ENCODE measurements around the gene AGTR1.
A peak's percentile ranks its signal among the peaks of the same experiment; 100 is the strongest.

Gene AGTR1

GRCh38 chr3:148659512-148659911, 38.2 kb upstream of the AGTR1 start:
- ChIA-PET POLR2A (no interaction called here), CTCF (no interaction called here)
- TF ChIP-seq TARDBP (IDR thresholded peaks at IDR 0.05) (no peak), FOXK2 (IDR thresholded peaks at IDR 0.05) (no peak), LEF1 (IDR thresholded peaks at IDR 0.05; ENCODE audit: borderline replicate concordance) (no peak), HDGF (IDR thresholded peaks at IDR 0.05; ENCODE audit: borderline replicate concordance) (no peak), SP1 (IDR thresholded peaks at IDR 0.05) (no peak), PKNOX1 (IDR thresholded peaks at IDR 0.05) (no peak), CTBP1 (IDR thresholded peaks at IDR 0.05; ENCODE audit: borderline replicate concordance) (no peak), FOXM1 (IDR thresholded peaks at IDR 0.05; ENCODE audit: borderline replicate concordance) (no peak)
- DNase-seq (ENCODE audit: extremely low spot score): no peak

GRCh38 chr3:148680289-148680688, 17.4 kb upstream of the AGTR1 start:
- DNase-seq (ENCODE audit: extremely low spot score): no peak
- CTCF ChIA-PET: no interaction called here
- POLR2A ChIA-PET: no interaction called here
- TF ChIP-seq HDGF (IDR thresholded peaks at IDR 0.05; ENCODE audit: borderline replicate concordance) (no peak), ZNF384 (IDR thresholded peaks at IDR 0.05) (no peak), L3MBTL2 (conservative IDR thresholded peaks at IDR 0.05) (no peak), LEF1 (IDR thresholded peaks at IDR 0.05; ENCODE audit: borderline replicate concordance) (no peak), SP1 (IDR thresholded peaks at IDR 0.05) (no peak), ELF4 (IDR thresholded peaks at IDR 0.05) (no peak), SUZ12 (IDR thresholded peaks at IDR 0.05) (no peak), ARNT (IDR thresholded peaks at IDR 0.05) (no peak), PKNOX1 (IDR thresholded peaks at IDR 0.05) (no peak), CTBP1 (IDR thresholded peaks at IDR 0.05; ENCODE audit: borderline replicate concordance) (no peak), FOXK2 (IDR thresholded peaks at IDR 0.05) (no peak), FOXM1 (IDR thresholded peaks at IDR 0.05; ENCODE audit: borderline replicate concordance) (no peak), NFRKB (IDR thresholded peaks at IDR 0.05) (no peak), FOXA1 (IDR thresholded peaks at IDR 0.05) (no peak), TARDBP (IDR thresholded peaks at IDR 0.05) (no peak), BHLHE40 (IDR thresholded peaks at IDR 0.05; ENCODE audit: borderline replicate concordance) (no peak)

DNA sequence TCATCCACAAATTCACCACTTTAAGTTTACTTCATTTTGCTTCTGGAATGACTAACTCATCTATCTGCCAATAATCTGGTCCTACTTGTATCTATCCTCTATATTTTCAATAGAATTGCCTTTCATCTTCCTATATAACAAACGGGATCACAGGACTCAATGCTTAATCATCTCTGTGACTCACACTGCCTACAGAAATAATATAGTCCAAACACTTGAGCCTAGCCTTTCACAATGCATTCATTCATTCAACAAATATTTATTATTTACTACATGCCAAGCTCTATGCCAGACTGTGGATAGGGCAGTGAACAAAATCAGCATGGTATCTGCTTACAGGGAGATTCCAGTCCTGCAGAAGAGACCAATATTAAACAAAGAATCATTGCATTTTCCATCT, 16.6 kb upstream of the AGTR1 start:
- POLR2A ChIA-PET: no interaction called here
- no peak for DNase-seq (ENCODE audit: extremely low spot score)
- CTCF ChIA-PET: no interaction called here
- TF ChIP-seq FOXK2 (IDR thresholded peaks at IDR 0.05) (no peak), ARNT (IDR thresholded peaks at IDR 0.05) (no peak), ELF4 (IDR thresholded peaks at IDR 0.05) (no peak), FOXA1 (IDR thresholded peaks at IDR 0.05) (no peak), SP1 (IDR thresholded peaks at IDR 0.05) (no peak)

DNA sequence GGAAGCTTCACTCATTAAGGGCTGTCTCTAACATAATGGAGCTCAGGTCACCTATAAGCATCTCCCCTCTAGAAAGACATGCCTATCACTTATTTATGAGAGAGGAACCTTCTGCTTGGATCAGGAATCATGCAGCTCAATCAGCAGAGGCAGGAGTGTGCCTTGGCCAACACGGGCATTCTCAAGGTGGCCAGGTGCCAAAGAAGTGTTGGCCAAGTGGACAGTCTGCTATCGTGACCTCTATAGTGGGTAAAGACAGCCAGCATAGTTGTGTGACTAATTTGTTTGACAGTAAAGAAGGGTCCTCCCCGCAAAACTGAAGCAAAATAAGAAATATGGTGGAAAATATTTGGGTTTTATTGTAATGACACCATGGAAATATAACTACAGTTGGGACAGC, 14.7 kb upstream of the AGTR1 start:
- TF ChIP-seq ZNF384 (IDR thresholded peaks at IDR 0.05): no peak
- no peak for TF ChIP-seq ELF4 (IDR thresholded peaks at IDR 0.05)
- no peak for TF ChIP-seq LEF1 (IDR thresholded peaks at IDR 0.05; ENCODE audit: borderline replicate concordance)
- TF ChIP-seq FOXM1 (IDR thresholded peaks at IDR 0.05; ENCODE audit: borderline replicate concordance): no peak
- no peak for TF ChIP-seq TARDBP (IDR thresholded peaks at IDR 0.05)
- TF ChIP-seq NFRKB (IDR thresholded peaks at IDR 0.05): no peak
- no peak for TF ChIP-seq FOXA1 (IDR thresholded peaks at IDR 0.05)
- TF ChIP-seq HDGF (IDR thresholded peaks at IDR 0.05; ENCODE audit: borderline replicate concordance): no peak
- no peak for TF ChIP-seq SP1 (IDR thresholded peaks at IDR 0.05)
- TF ChIP-seq SUZ12 (IDR thresholded peaks at IDR 0.05): no peak
- TF ChIP-seq CTBP1 (IDR thresholded peaks at IDR 0.05; ENCODE audit: borderline replicate concordance): no peak
- no peak for TF ChIP-seq FOXK2 (IDR thresholded peaks at IDR 0.05)
- no peak for TF ChIP-seq ARNT (IDR thresholded peaks at IDR 0.05)
- POLR2A ChIA-PET: no interaction called here
- CTCF ChIA-PET: no interaction called here
- no peak for DNase-seq (ENCODE audit: extremely low spot score)

- ChIA-PET CTCF (no interaction called here), POLR2A (no interaction called here)
- no peak for TF ChIP-seq SP1 (IDR thresholded peaks at IDR 0.05)
- TF ChIP-seq FOXK2 (IDR thresholded peaks at IDR 0.05): no peak
- TF ChIP-seq ELF4 (IDR thresholded peaks at IDR 0.05): no peak
- no peak for TF ChIP-seq NFRKB (IDR thresholded peaks at IDR 0.05)
- no peak for TF ChIP-seq FOXA1 (IDR thresholded peaks at IDR 0.05)
- TF ChIP-seq TARDBP (IDR thresholded peaks at IDR 0.05): no peak
- no peak for TF ChIP-seq PKNOX1 (IDR thresholded peaks at IDR 0.05)
- no peak for TF ChIP-seq SUZ12 (IDR thresholded peaks at IDR 0.05)
- no peak for TF ChIP-seq LEF1 (IDR thresholded peaks at IDR 0.05; ENCODE audit: borderline replicate concordance)
- no peak for TF ChIP-seq L3MBTL2 (conservative IDR thresholded peaks at IDR 0.05)
- no peak for TF ChIP-seq CTBP1 (IDR thresholded peaks at IDR 0.05; ENCODE audit: borderline replicate concordance)
- no peak for TF ChIP-seq FOXM1 (IDR thresholded peaks at IDR 0.05; ENCODE audit: borderline replicate concordance)
- no peak for DNase-seq (ENCODE audit: extremely low spot score)
These were observed 3.6 kb upstream of the AGTR1 start for GRCh38 chr3:148694116-148694515.

DNA sequence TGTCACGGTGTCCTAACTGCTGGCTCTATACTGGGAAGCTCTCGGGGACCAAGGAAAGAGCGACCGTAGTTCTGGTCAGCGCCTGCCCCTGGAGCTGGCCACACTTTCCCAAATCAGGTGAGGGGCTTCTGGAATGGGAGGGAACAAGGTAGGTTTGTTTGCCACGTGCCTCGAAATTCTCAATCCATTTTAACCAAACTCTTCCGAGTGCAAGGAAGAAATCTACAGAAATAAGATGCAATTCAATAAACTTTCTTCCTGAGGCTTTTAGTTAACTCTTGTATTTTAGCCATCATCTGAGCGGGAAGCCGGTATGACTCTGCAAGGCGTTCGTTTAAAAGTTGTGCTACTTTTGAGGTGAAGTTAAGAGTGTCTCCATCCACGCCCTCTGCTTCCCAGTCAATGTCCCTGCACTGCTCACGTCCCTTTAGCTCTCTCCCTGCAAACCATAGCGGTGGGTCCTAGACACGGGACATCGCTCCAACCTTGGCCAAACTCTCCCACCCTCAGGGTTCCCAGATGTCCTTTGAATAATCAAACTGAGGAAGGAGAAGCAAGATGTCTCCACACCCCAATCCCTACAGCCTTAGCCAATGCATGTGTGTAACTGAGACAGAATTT, 597 bp downstream of the AGTR1 start:
- DNase-seq (ENCODE audit: extremely low spot score): no peak
- ChIA-PET CTCF (no interaction called here), POLR2A (no interaction called here)
- TF ChIP-seq L3MBTL2 (conservative IDR thresholded peaks at IDR 0.05) (peak; percentile 69), HDGF (IDR thresholded peaks at IDR 0.05; ENCODE audit: borderline replicate concordance) (no peak)

DNA sequence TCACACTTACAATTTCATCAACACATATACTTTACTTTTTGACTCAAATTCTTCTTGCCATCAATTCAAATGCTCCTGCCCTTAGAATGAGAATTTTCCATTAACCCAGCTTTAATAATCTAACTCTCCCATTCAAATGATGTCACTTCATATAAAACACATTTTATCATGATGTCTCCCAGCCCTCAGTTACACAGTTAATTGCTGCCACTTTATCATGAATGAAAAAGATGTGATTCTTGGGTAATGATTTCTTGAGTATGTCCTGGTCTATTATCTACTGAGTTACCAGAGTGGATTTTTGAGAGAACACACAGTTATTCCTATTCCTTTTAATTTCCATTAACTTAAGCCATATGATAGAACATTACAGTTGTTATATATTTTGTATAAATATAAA, 7.6 kb downstream of the AGTR1 start:
- ChIA-PET POLR2A (no interaction called here), CTCF (interaction anchor here (0.7 kb wide), 1 partner anchor 20 kb away, joined by 3 read pairs; no protein-coding TSS in a partner anchor)
- TF ChIP-seq ARNT (IDR thresholded peaks at IDR 0.05) (no peak), TARDBP (IDR thresholded peaks at IDR 0.05) (no peak), FOXA1 (IDR thresholded peaks at IDR 0.05) (no peak), HDGF (IDR thresholded peaks at IDR 0.05; ENCODE audit: borderline replicate concordance) (no peak), CTBP1 (IDR thresholded peaks at IDR 0.05; ENCODE audit: borderline replicate concordance) (no peak), ZNF384 (IDR thresholded peaks at IDR 0.05) (no peak), BHLHE40 (IDR thresholded peaks at IDR 0.05; ENCODE audit: borderline replicate concordance) (no peak), FOXK2 (IDR thresholded peaks at IDR 0.05) (no peak), NFRKB (IDR thresholded peaks at IDR 0.05) (no peak), SP1 (IDR thresholded peaks at IDR 0.05) (no peak), LEF1 (IDR thresholded peaks at IDR 0.05; ENCODE audit: borderline replicate concordance) (no peak), ELF4 (IDR thresholded peaks at IDR 0.05) (no peak), SUZ12 (IDR thresholded peaks at IDR 0.05) (no peak), L3MBTL2 (conservative IDR thresholded peaks at IDR 0.05) (no peak), FOXM1 (IDR thresholded peaks at IDR 0.05; ENCODE audit: borderline replicate concordance) (no peak), PKNOX1 (IDR thresholded peaks at IDR 0.05) (no peak)
- DNase-seq (ENCODE audit: extremely low spot score): no peak

All from HEK293T (cell line).